GM12878 (cell line): ENCODE measurements around the gene SUSD1.

ENCODE experiments used
- CTCF ChIP-seq, 3 experiments: IDR thresholded peaks in 2 of 3; conservative IDR thresholded peaks in 1 of 3; 2 replicates each; pipeline ENCODE4 v1.5.1; 2011; ENCODE audit warnings: low read depth in 3 of 3, low read length in 3 of 3, mild to moderate bottlenecking in 3 of 3, control low read depth in 2 of 3, moderate library complexity in 2 of 3, inconsistent platforms in 1 of 3, mixed read lengths in 1 of 3; ENCODE audit not compliant: control insufficient read depth in 2 of 3, insufficient read depth in 1 of 3; ENCODE audit errors: extremely low read depth in 1 of 3
- ELK1 ChIP-seq: IDR thresholded peaks from 2 replicates; pipeline ENCODE4 v1.6.1; 2012; ENCODE audit warnings: low read depth, low read length, improper control_type of control experiment
- ETV6 ChIP-seq, 2 experiments: fragments of 450-650 bp in 1 of 2; IDR thresholded peaks in 1 of 2; conservative IDR thresholded peaks in 1 of 2; 2 replicates each; pipeline ENCODE4 v1.6.1; 2014; ENCODE audit warnings: antibody characterized with exemption in 1 of 2, borderline replicate concordance in 1 of 2, low read depth in 1 of 2, mild to moderate bottlenecking in 1 of 2, moderate library complexity in 1 of 2
- EZH2 ChIP-seq: IDR thresholded peaks from 2 replicates; pipeline ENCODE4 v1.6.1; 2012; ENCODE audit warnings: low read depth, mild to moderate bottlenecking, control low read depth, inconsistent platforms, low read length, borderline replicate concordance; ENCODE audit not compliant: control insufficient read depth
- JUND ChIP-seq: IDR thresholded peaks from 2 replicates; pipeline ENCODE4 v1.6.1; 2012; ENCODE audit warnings: low read depth, mild to moderate bottlenecking, low read length, improper control_type of control experiment, moderate library complexity
- KDM1A ChIP-seq: fragments of 200-600 bp; sonication (generic); IDR thresholded peaks from 2 replicates; pipeline ENCODE4 v1.6.1; 2016; ENCODE audit warnings: borderline replicate concordance
- POLR2A ChIP-seq: IDR thresholded peaks from 2 replicates; pipeline ENCODE4 v1.6.1; 2011; ENCODE audit warnings: low read depth, mild to moderate bottlenecking, low read length
- REST ChIP-seq: IDR thresholded peaks from 2 replicates; pipeline ENCODE4 v1.6.1; 2012; ENCODE audit warnings: mild to moderate bottlenecking, low read depth, low read length
- RFX5 ChIP-seq: IDR thresholded peaks from 2 replicates; pipeline ENCODE4 v1.6.1; 2011; ENCODE audit warnings: low read depth, low read length, improper control_type of control experiment
- ZNF622 ChIP-seq: fragments of 450-650 bp; IDR thresholded peaks from 2 replicates; pipeline ENCODE4 v1.6.1; 2017; ENCODE audit warnings: mild to moderate bottlenecking, inconsistent platforms

GRCh38 chr9:112104401-112104800, 70.7 kb downstream of the SUSD1 start:
- TF ChIP-seq CTCF (IDR thresholded peaks at IDR 0.05 in 2 of 3, conservative IDR thresholded peaks at IDR 0.05 in 1 of 3; ENCODE audit: control insufficient read depth in 2 of 3, extremely low read depth in 1 of 3, insufficient read depth in 1 of 3, low read depth in 3 of 3, low read length in 3 of 3) (no peak), RFX5 (no peak), ETV6 (conservative IDR thresholded peaks at IDR 0.05 in 1 of 2, IDR thresholded peaks at IDR 0.05 in 1 of 2; ENCODE audit: borderline replicate concordance in 1 of 2, low read depth in 1 of 2) (no peak), KDM1A (no peak), ZNF622 (no peak), ELK1 (no peak), JUND (no peak), REST (no peak), POLR2A (no peak), EZH2 (no peak)
